T-helper 2 cell treated with Interferon-gamma antibody and Interleukin-4, amounts not matched to agents 100 ng/mL and 5 ng/mL, for 36 hours (primary cell): ENCODE results near the gene TCEA2. TPM values are rescaled to one million over a fixed set of nuclear protein-coding genes. Genes with fewer than 3 reads are reported as not detected.
"Not testable (repeated sequence)": the region's sequence is repeated elsewhere in the genome, so short reads cannot be mapped to it uniquely, and the experiment has no call there.

Experiments
- intact Hi-C: fragments of 100-400 bp; cut with micrococcal nuclease; formaldehyde crosslinking; loops from one replicate; pipeline ENCODE4 v1.15.1; 2023
- total RNA-seq: library from RNA; stranded (reverse); gene quantifications from 2 replicates; pipeline ENCODE4 v1.2.3, GENCODE V29; 2022

TCEA2 gene
- total RNA-seq, 1 donor from 2014 or later: 61.5 TPM

DNA sequence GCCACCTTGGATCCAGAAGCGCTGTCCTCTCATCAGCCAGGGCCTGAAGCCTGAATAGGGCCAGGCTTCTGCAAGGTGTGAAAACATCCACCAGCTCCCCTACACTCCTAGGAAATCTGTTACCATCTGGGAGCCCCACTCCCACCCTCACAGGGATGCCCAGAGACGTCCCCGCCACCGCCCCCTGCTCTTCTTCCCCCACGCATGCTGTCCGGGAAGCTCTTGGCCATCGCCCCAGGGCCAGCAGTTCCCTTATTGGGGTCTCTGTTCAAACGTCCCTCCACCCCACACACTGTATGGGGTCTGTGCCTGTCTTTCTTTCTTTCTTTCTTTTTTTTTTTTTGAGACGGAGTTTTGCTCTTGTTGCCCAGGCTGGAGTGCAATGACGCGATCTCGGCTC is 12.6 kb downstream of the TCEA2 start:
- intact Hi-C loops: loop anchor here (5.0 kb wide), 1 partner anchor 38 kb away; the partner anchor contains the start of gene C20orf204

DNA sequence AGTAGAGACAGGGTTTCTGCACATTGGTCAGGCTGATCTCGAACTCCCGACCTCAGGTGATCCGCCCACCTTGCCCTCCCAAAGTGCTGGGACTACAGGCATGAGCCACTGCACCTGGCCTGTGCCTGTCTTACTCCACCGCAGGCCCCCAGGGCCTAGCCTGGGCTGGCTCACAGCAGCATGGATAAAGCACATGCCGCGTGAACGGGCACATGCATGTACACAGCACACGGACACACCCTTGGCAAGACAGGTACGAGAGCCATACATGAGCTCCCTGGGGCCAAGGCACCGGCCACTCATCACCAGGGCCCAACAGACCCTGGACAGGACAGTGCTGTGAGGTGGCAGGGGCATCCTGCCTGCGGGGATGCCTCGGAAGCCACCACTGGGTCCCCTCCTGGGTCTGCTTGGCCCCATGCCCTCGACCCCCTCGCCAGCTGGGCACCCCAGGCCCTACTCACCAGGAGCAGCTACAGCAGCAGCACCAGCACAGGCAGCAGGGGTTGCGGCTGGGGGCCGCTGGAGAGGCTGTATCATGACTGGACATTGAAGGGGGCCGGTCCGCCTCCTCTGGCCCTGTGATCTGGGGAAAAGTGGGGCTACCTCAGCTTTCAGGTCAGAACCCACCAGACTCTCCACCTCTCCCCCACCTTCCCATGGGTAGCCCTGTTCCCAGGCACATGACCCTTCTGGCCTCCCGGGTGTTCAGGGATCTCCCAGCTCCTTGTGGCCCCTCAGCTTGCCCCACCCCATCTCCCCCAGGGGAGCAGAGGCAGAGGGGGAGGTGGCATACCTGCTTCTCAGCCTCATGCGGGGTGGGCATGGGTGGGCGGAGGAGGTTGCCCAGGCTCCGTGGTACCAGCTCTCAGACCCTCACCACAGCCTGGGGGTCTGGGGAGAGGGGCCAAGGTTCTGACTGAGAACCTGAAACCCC is 13.3 kb downstream of the TCEA2 start:
- intact Hi-C loops: loop anchor here (5.0 kb wide), 1 partner anchor 39 kb away; the partner anchor contains the start of gene C20orf204

DNA sequence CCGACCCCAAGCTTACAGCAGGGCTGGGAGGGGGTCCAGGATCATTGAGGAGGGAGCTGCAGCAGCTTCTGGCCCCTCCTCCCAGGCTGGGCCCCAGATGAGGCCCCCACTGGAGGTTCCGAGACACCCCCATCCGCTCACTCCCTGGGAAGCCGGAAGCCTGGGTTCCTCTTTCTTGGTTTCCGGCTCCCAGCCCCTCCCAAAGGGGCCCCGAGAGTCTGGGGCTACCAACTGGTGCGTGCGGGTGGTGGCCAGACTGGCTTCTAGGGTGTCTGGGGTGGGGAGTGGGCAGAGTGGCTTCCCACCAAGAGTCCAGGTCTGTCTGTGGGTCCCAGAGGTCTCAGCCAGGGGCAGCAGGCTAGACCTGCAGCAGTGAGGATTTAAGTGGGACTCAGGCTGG is 14.1 kb downstream of the TCEA2 start:
- intact Hi-C loops: loop anchor here (1.0 to 5.0 kb wide), 2 partner anchors 11 to 40 kb away; partner anchors contain the start of gene C20orf204

DNA sequence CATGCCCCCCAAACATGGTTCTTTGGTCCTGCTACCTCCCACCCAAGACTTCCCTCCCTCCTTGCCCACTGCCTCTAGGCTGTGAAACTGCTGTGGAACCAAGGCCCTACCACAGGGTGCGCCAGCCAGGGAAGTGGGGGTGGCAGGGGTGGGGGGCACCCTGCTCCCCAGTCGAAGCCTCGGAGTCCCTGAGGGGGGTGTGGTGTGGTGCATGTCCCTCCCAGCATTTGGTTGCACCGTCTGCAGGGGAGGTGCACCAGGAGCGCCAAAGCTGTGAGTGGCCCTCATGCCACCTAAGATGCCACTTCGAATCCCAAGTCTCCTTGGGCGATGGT is 14.5 kb downstream of the TCEA2 start:
- intact Hi-C loops: loop anchor here (1.0 to 5.0 kb wide), 2 partner anchors 11 to 40 kb away; partner anchors contain the start of gene C20orf204

DNA sequence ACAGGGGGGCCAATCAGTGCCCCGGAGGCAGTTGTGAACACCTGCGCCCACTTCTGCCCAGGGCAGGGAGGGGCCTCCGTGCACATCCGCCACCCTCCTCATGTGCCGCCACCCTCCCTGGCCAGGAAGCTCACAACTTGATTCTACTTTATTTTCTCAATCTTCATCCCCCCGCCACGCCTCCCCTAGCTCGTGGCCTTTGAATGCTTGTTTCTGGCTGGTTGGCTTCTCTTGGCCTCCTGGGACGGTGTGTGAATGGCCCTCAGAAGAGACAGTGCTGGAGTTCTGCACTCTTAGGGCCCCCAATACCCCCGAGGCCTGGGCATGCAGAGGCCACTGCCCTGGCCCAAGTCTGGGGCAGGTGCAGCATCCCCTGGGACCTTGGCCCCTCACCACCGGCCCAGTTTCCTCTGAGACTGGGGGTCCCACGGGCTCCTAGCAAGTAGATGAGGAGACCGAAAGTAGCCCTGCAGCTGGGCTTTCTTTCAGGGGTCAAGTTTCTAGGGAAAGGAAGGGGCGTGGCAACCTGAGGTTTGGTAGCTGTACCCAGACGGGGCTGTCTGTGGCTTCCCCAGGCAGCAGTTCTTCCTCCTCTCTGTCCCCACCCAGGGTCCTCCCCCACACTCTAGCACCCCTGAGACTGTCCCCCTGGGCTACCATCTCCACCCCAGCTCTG is 15.0 kb downstream of the TCEA2 start:
- intact Hi-C loops: loop anchor here (1.0 to 5.0 kb wide), 2 partner anchors 12 to 41 kb away; partner anchors contain the start of gene C20orf204

DNA sequence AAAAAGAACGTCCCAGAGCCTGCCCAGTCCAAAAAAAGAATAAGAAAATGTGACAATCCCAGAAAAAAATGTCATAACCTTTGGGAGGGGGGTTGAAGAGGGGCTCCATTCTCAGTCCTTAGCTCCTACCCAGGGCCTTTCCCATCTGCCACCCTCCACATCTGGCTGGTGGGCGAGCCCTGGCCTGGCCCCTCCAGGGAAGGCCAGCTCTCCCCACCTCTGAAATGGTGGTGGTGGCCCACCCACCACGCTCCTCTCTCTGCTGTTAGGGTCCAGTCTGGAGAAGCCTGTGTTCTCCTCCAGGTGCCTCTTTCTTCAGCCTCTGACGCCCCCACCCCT is 15.9 kb downstream of the TCEA2 start:
- intact Hi-C loops: loop anchor here (1.0 to 5.0 kb wide), 2 partner anchors 16 to 42 kb away; partner anchors contain the start of genes C20orf204 and TCEA2

DNA sequence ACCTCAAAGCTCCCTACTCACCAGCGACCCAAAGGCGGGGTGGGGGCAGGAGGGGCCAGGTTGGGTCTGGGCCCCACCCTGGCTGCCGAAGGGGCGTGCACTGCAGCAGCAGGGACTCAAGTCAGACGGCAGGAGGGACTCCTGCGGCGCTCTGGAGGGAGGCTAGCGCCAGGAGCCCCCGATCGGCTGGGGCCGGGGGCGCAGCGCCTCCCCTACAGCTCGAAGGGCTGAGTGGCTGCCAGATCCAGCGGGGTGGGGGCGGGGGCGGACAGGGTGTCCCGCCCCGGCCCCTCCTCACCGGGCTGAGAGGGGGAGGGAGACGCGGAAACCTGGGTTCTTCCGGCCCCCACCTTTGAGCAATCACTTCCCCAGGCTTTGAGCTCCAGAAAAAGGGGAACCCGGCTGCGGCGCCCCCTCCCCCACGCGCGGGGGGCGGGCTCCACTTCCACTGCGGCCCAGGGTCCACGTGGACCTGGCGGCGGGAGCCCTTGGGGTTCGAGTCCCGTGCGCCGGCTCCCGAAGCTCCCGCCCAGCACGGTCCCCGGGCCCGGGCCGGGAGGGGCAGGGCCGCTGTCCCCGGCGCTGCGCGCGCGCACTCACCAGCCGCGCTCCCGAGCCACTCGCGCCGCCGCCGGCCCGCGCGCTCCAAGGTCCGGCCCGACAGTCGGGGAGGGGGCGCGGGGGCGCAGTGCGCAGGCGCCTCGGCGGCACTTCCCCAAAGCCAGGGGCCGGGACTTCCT is 16.4 kb downstream of the TCEA2 start, which contains the start of gene RGS19:
TSS of gene RGS19 (minus strand) at position 246 of the 740 bp plus-strand sequence. CDS start 2,632 bp downstream, outside the sequence.
- intact Hi-C loops: loop anchor here (1.0 to 5.0 kb wide), 2 partner anchors 16 to 42 kb away; partner anchors contain the start of genes C20orf204 and TCEA2

DNA sequence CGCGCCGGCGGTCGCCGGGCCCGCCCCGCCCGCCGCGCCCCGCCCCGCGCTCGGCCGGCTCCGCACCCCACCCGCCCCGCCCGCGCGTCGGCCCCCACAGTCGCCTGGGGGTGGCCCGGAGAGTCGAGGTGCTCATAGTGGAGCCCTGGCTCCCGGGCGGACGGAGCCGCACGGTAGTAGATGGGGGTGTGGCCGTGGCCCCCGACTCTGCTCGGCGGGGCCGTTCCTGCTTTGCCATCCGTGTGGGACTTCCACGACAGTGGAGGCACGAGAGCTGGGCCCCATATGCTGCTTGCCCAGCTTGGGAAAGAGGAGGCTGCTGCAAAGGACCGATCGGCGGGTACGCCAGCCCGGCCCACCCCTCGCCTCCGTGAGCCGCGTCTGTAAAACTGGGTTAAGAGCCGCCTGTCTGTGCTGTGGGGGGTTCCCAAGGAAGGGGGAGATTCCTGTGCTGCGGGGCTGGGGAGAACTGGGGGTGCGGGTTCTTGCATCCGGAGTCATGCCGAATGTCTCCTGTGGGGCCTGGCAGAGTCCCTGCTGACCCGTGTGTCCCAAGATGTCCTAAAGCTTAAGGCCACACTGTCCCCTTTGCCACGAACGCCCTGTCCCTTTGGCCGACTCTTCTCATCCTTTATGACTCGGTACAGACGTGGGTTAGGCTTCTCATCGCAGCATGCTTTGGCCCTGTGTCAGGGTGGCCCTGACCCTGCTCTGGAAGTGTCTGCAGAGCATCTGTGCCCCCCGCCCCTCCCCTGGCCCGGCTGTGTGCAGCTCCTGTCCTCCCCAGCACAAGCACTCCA is 17.2 kb downstream of the TCEA2 start, which contains the start of gene OPRL1:
TSS of gene OPRL1 (plus strand) at position 70 of the 800 bp plus-strand sequence. CDS start 12,639 bp downstream, outside the sequence.
- intact Hi-C loops: no loop called here

DNA sequence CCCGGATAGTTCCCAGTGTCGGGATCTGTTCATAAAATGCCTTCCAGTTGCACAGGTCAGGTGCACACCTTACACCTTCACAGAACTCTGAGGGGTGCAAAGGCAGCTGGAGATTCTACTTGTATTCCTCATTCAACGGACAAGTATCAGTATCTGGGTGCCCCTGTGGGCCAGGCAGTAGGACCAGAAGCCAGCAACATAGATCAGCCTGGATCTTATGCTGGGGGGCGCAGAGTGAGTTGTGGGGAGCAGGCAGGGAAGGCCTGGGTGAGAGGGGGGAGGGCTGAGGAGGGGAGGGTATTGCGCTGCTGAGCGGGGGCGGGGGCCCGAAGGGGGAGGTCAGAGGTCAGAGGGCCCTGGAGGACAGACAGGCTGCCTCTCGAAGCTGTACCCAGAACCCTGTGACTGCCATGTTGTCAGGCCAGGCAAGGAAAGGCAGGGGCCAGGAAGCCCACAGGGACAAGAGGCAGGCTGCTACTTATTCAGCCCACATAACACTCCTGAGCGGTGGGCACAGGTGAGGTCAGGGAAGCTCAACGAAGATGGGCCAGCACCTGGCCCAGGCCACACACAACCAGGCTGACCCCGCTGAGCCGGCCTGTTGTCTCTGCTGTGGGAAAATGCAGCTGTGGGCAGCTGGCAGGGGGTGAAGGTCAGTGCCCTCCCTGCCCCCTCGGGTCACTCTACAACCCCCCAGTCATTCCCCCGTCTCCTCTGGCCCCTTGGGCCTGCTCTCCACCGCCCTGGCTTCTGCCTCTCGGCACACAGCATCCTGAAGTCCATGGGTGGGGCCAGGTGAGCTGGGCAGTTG is 18.0 kb downstream of the TCEA2 start:
- intact Hi-C loops: no loop called here

DNA sequence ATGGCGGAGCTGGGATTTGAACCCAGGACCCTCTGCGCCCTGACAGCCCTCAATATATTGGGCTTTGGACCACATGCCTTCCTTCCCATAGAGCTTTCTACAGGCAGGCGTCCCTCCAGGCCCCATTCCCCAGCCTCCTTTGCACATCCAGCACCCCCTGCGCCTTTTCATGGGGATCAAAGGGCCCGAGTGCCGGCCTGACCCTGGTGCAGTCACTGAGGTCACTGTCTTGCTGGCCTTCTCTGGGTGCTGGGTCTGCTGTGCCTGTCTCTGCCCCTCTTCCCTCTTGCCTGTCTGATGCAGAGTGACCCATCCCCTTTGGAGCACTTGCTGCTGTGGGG is 18.6 kb downstream of the TCEA2 start:
- intact Hi-C loops: no loop called here

DNA sequence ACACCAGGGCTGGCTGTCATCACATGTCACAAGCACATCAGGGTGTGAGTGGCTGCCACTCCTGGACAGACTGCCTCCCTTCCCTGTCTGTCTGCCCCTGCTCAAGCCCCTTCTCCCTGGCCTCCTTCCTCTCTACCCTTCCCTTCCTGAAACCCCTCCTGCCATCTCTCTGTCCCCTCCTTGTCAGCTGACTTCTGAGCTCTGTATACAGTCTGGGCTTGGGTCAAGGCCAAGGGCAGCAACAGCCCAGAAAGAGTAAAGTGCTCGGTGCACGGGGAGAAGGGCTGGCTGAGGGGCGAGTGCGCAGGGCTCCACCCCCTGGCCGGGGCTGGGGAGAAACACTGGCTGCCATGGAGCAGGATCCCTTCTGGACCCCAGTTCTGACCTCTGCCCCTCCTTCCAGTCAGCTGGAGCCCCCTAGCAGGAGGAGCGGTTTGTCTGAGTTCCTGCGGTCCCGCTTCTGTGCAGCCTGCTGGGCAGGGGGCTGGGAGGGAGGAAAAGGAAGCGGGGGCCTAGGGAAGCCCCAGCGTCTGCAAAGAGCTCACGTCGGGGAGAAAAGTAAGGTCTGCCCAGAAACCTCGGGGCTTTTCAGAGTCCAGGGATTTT is 19.2 kb downstream of the TCEA2 start:
- intact Hi-C loops: loop anchor here (2.0 kb wide), 1 partner anchor 39 kb away; no protein-coding TSS in a partner anchor

DNA sequence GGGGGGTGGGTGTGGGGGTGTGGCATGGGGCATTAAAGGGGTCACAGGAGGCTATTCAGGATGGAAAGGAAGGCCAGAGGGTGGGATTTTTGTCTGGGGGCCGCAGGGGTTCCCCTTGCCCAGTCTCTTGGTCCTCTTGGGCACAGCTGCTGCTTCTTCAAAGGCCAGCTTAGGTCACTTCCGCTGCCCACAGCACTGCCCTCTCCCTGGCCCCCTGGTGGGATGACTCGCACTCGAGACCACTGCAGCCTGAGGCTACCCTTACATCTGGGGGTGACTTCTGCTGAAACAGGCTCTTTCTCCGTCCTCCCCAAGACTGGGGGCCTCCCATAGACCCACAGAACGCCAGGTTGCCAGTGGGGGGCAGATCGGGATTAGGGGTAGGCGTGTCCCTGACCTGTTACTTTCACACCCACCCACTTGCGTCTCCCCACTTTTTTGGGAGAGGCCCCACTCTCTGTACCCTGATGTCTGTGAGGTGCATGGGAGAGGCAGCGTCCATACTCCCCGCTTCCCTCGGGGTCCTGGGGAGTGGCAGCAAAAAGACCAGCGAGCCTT is 19.9 kb downstream of the TCEA2 start:
- intact Hi-C loops: loop anchor here (2.0 kb wide), 1 partner anchor 38 kb away; no protein-coding TSS in a partner anchor

DNA sequence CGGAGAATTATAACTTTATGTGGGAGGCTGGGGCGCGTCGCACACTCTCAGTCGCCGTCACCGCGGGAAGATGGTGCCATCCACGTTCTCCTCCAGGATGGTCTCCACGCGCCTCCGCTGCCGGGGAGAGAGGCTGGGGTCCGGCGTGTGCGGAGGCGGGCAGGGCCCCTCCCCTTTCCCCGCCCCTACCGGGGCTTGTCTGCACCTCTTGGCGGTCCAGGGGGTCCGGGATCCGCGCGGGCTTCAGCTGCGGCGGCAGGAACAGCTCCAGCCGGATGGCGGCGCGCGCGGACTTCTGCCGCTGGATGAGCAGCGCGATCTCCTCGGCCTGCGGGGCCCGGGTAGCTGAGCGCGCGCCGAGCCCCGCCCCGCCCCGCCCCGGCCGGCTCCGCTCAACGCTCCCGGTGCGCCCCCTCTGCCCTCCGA is 20.4 kb downstream of the TCEA2 start:
- intact Hi-C loops: loop anchor here (2.0 kb wide), 1 partner anchor 37 kb away; no protein-coding TSS in a partner anchor

DNA sequence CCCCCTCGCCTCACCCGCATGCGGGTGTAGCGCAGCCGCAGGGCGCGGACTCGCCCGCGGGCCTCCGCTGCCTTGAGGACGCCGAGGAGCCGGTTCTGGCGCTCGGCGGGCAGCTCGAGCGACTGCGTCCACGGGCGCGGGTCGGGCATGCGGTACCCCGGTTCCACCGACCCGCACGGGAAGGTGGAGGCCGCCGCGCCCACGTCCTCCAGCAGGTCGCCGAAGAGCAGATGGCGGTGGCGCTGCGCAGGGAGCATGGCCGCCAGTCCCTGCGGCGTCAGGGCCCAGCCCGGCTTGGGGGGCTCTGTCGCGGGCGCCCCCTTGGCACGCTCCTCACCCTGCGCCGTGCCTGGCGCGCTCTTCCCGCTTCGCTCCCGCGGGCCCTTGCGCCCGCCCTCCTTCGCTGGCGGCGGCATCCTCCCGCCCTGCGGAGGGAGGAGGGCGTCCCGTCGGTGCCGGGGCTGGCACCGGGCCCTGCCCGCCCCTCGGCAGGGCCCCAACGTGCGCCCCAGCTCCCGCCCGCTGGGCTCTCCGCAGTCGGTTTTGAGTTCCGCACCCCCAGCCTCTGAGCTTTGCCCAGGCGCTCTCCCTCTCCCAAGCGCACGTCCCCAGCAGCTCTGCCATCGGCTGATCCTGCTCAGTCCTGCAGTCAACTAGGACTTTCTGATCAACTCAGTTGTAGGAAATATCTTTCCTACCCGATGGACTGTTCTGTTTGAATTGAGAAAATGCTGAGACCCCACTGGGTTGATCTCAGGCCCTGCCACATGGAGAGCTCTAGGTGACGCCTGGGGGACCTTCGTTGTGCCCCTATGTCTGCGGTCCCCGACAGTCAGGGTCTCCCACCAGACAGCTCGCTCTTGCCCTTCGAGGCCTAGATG is 21.0 kb downstream of the TCEA2 start, which contains the start of gene LKAAEAR1:
TSS of gene LKAAEAR1 (minus strand) at position 595 of the 881 bp plus-strand sequence. CDS start at position 416, 179 bp downstream.
- intact Hi-C loops: loop anchor here (2.0 kb wide), 1 partner anchor 37 kb away; no protein-coding TSS in a partner anchor

DNA sequence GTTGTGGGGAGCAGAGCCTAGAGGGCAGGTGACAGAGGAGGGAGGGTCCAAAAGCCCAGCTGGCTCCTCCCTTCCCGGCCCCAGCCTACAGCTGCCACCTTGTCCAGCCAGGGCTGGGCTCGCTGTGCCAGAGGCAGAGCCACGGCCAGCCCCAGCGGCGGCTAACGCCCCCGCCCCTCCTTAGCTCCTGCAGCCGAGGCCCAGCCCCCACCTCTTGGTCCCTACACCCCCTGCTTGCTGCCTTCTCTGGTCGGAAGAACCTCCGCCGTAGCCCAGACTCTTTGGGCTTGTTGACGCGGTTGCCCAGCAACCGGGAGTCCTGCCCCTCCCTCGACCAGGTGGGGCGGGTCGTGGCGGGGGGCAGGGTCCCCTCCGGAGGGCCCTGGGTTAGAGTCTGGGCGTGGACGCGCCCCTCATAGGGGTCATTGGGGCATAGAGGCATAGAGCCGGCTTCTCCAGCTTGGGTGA is 21.7 kb downstream of the TCEA2 start:
- intact Hi-C loops: no loop called here

DNA sequence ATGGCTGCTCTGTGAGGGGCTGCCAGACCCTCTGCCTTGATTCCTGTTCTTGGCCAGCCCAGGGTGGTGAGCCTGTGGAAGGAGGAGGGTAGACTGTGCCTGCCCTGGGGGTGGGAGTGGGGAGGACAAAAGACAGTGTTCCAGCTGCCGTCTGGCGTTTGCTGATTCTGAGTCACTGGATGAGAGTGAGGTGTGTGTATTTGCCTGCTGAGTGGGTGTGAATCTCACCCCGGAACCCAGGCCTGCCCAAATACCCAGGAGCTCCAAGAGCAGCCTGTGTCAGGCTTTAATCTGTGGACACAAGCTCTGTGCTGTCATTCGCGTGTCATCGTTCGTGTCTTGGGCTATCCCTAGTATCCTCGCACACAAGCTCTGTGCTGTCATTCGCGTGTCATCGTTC is 23.8 kb downstream of the TCEA2 start:
- intact Hi-C loops: no loop called here

DNA sequence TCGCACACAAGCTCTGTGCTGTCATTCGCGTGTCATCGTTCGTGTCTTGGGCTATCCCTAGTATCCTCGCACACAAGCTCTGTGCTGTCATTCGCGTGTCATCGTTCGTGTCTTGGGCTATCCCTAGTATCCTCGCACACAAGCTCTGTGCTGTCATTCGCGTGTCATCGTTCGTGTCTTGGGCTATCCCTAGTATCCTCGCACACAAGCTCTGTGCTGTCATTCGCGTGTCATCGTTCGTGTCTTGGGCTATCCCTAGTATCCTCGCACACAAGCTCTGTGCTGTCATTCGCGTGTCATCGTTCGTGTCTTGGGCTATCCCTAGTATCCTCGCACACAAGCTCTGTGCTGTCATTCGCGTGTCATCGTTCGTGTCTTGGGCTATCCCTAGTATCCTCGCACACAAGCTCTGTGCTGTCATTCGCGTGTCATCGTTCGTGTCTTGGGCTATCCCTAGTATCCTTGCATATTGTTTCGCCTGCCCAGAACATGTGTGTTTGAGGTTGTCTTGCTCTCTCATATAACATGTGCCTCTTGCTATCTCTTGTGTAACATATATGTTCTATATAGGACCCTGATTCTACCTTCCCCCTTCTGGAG is 24.3 kb downstream of the TCEA2 start:
- intact Hi-C loops: not testable (repeated sequence)
